IMR-90 (cell line): ENCODE data around the gene BNIP5.

Experiments
- CEBPB ChIP-seq: IDR thresholded peaks from 2 replicates; pipeline ENCODE4 v1.6.1; 2012; ENCODE audit warnings: low read depth, low read length, improper control_type of control experiment
- FOS ChIP-seq: fragments of 150-350 bp; IDR thresholded peaks from 2 replicates; pipeline ENCODE4 v1.6.1; 2016; ENCODE audit warnings: low read depth, low read length
- MAFK ChIP-seq: IDR thresholded peaks from 2 replicates; pipeline ENCODE4 v1.6.1; 2012; ENCODE audit warnings: low read depth, low read length, improper control_type of control experiment
- TF ChIP-seq, protein P1 (sequence below): conservative IDR thresholded peaks from 2 replicates; pipeline ENCODE4 v1.5.1; 2012; ENCODE audit warnings: mild to moderate bottlenecking, low read depth, low read length, improper control_type of control experiment

DNA sequence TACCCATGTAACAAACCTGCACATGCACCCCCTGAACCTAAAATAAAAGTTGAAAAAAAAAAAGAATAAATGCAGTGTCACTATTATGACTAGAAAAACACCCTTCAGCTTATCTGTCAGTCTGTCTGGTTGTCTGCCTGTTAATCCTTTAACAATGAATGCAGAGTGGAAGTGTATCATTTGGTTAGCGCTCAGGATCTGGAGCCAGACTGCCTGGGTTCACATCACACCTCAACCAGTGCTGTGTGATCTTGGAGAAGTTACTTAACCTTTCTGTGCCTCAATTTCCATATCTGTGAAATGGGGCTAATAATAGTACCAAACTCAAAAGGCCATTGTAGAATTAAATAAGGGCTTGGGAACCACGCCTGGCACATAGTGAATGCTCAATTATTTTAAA lies 34.0 kb upstream of the BNIP5 start:
- TF ChIP-seq FOS (no peak), CEBPB (no peak), MAFK (no peak)
- TF ChIP-seq, protein P1, sequence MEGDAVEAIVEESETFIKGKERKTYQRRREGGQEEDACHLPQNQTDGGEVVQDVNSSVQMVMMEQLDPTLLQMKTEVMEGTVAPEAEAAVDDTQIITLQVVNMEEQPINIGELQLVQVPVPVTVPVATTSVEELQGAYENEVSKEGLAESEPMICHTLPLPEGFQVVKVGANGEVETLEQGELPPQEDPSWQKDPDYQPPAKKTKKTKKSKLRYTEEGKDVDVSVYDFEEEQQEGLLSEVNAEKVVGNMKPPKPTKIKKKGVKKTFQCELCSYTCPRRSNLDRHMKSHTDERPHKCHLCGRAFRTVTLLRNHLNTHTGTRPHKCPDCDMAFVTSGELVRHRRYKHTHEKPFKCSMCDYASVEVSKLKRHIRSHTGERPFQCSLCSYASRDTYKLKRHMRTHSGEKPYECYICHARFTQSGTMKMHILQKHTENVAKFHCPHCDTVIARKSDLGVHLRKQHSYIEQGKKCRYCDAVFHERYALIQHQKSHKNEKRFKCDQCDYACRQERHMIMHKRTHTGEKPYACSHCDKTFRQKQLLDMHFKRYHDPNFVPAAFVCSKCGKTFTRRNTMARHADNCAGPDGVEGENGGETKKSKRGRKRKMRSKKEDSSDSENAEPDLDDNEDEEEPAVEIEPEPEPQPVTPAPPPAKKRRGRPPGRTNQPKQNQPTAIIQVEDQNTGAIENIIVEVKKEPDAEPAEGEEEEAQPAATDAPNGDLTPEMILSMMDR, result no peak
